ENCODE measurements around the gene DUSP5.
"Not testable (repeated sequence)": the region's sequence is repeated elsewhere in the genome, so short reads cannot be mapped to it uniquely, and the experiment has no call there.

Gene DUSP5

DNA sequence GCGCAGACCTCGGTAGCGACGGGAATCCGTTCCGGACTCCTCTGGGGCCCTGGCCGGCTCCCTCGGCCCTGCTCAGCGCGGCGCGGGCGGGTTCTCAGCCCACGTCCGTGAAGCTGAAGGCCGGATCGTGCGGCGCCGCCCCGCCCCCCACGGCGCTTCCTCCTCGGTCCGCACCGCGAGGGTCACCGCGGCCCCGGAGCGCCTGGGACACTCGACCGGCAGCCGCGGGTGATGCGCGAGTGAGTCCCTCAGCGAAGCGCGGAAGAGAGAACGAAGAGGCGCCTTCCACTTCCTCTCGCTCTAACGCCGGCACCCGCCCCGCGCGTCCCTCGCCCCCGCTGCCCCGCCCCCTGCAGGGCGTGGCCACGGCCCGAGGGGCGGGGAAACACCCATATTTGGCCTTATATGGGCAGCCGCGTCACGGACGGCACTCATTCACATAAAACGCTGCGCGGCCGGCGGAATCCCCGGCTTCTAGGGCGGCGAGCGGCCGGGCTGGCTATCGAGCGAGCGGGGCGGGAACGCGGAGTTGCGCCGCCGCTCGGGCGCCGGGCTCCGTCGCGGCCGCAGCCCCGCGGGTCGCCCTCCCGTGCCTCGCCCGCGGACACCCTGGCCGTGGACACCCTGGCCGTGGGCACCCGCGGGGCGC lies at the start of gene DUSP5:
Gene DUSP5, plus strand, starts transcription at position 470 of the 649 bp plus-strand sequence. CDS start 215 bp downstream, outside the sequence.
- DNase-seq: peak; percentile 68

GRCh38 chr10:110448682-110449418 lies 48.9 kb upstream of the DUSP5 start:
- DNase-seq: no peak

GRCh38 chr10:110455446-110455845 lies 42.3 kb upstream of the DUSP5 start:
- DNase-seq: no peak

- DNase-seq: peak; percentile 25
Measured at GRCh38 chr10:110456046-110456445, 41.7 kb upstream of the DUSP5 start.

DNA sequence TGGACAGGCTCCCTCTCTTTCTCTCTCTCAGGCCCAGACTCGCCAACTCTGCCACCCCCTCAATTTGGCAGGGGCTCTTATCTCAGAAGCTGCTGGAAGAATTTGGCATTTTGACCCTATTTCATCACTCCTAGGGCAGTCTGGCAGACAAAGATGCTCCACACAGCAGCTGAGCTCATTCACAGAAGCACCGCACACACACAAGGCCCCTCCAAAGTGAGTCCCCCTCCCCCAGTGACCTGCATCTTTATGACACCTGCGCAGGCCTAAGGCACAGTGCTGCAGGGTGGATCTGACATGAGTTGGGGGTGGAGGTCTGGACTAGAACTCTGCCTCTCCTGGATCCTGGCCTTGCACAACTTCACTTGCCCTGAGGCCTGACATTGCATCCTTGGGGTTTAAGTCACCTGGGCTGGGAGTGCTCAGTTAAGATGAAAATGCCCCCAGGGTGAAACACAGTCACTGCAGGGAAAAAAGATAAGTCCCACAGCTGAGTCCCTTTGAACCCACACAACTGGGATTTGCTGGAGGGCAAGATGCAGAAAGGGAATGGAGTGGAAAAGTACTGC lies 41.1 kb upstream of the DUSP5 start:
- DNase-seq: no peak

DNA sequence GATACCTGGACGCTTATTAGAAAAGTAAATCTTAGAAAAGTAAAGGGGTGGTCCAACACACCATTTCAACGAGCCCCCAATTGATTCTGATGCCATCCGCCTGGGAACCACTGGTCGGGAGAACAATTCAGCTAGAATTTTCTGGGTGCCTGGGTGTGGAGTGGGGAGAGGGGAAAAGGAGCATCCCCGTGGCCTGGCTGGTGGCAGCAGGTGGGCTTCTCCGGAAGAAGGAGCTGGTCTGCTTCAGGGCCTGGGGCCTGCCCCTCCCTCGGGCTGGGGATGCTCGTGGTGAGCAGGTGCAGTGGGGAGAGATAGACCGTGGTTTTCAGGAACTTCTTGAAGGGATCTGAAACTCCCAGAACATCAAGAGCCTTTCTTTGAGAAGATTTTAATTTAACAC lies 39.9 kb upstream of the DUSP5 start:
- DNase-seq: no peak

GRCh38 chr10:110458266-110458920 lies 39.3 kb upstream of the DUSP5 start:
- no peak for DNase-seq

- DNase-seq: no peak
Measured at GRCh38 chr10:110459600-110459999, 38.1 kb upstream of the DUSP5 start.

DNA sequence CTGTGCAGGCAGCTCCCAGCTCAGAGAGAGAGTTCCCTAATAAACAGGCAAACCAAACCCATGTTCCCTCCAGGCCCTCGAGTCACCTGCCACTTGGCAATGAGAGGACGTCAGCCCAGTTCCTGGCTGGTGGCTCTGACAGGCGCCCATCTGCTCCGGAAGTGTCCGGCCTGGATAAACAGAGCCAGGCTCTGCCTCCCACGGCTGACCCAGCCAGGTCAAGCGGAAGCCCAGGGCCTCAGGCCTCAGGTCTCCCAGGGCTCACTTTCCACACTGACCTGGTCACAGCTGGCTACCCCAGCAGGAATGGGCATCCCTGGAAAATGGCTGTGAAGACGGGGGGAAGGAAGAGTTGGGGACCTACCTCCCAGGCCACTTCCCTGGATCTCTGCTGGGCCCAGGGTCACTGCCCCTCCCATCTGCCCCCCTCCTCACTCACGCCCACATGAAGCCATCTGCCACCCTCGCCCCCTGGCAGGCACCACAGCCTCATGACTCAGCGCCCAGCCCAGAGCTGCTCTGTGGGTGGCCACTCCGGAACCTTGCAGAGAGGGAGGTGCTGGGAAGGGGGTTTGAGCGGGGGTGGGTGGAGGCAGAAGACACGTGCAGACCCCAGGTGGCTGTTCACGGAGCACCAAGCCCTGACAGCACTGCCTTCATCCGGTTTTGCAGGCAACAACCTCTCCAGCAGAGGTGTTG lies 37.4 kb upstream of the DUSP5 start:
- DNase-seq: peak; percentile 29

GRCh38 chr10:110461088-110461487 lies 36.6 kb upstream of the DUSP5 start:
- no peak for DNase-seq

DNA sequence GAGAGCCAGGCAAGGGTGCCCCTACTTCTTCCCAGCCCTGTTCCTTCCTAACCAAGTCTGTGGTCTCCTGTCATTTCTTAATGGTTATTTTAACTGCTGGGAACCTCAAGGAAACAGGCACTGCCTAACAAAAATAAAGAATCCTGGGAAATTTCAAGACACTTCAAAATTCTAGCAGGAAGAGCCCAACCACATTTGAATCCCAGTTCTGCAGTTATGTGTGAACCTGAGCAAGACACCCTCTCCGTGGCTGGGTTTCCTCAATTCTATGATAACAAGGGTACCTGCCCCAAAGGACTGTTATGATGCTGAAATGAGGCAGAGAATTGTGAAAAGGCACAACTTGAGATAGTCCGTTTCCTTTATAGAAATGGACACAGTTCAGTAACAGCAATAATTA lies 36.2 kb upstream of the DUSP5 start:
- no peak for DNase-seq

GRCh38 chr10:110462166-110463095 lies 35.3 kb upstream of the DUSP5 start:
- no peak for DNase-seq

DNA sequence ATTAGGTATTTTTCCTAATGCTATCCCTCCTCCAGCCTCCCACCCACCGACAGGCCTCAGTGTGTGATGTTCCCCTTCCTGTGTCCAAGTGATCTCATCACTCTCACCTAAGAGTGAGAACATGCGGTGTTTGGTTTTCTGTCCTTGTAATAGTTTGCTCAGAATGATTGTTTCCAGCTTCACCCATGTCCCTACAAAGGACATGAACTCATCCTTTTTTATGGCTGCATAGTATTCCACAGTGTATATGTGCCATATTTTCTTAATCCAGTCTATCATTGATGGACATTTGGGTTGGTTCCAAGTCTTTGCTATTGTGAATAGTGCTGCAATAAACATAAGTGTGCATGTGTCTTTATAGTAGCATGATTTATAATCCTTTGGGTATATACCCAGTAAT lies 29.4 kb upstream of the DUSP5 start:
- DNase-seq: not testable (repeated sequence)

- DNase-seq: not testable (repeated sequence)
Measured at GRCh38 chr10:110470541-110470940, 27.2 kb upstream of the DUSP5 start.

GRCh38 chr10:110471566-110472139 lies 26.1 kb upstream of the DUSP5 start:
- DNase-seq: no peak

DNA sequence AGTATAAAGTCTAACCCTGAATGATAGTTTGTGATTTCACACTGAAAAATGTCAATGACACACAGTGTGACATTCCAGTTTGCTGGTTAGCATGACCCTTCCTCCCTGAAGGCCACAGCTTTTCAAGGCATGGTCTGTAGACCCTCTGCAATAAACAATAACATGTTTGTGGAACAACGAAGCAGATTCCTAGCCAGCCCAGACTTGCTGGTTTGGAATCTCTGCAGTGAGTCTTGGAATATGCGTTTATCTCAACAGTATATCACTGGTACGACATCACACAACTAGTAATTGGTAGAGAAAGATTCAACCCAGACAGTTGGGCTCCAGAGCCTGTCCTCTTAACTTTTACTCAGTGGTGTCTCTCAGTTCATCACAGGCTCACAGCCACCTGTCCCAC lies 23.7 kb upstream of the DUSP5 start:
- DNase-seq: no peak

DNA sequence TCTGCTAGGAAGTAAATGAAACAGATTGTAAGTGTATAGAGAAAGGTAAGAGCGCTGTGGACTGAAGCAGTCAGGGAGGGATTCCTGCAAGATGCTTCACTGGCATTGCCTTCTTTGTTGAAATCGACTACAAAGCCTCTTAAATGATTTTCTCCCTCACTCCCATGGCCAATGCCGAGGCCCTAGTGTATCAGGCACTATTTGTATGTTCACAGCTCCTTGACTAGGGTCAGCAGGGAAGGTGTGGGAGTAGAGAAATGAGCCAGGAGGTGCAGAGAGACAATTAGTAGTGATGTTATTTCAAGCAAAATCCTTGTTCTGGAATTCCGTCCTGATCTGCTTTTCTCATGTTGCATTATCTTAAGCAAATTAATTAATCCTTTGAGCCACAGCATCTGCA lies 22.9 kb upstream of the DUSP5 start:
- no peak for DNase-seq

GRCh38 chr10:110475722-110476515 lies 21.8 kb upstream of the DUSP5 start:
- DNase-seq: no peak

DNA sequence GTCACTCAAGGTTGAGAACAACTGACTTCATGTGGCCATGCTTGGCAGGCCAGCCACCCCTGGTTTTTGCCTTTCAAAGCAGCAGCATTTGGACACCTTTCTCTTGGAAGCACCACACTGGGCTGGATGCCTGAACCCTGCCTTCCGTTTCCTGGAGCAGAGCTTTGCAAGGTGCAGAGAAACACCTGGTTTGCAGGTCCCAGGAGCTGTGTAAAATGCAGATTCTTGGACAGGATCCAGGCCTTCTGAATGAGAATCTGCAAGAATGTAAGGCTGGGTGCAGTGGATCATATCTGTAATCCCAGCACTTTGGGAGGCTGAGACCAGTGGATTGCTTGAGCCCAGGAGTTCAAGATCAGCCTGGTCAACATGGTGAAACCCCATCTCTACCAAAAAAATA lies 18.0 kb upstream of the DUSP5 start:
- no peak for DNase-seq

GRCh38 chr10:110480387-110480786 lies 17.3 kb upstream of the DUSP5 start:
- no peak for DNase-seq

DNA sequence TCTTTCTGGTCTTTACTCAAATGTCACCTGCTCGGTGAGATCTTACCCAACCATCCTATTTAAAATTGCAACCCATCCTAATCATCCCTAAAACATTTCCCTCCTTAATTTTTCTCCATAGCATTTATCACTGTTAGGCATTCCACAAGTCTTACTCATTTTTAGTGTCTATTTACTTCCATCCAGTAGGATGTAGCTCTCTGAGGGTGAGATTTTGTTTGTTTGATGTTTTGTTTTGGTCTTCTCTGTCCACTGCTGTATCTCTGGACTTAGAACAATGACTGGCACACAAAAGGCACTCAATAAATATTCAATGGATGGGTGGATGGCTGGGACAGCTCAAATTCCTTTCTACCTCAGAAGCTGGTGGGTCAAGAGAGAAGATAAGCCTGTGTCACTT lies 15.8 kb upstream of the DUSP5 start:
- no peak for DNase-seq
